ENCODE results near the gene MSH2. TPM values are rescaled to one million over a fixed set of nuclear protein-coding genes. Genes with fewer than 3 reads are reported as not detected.
A peak's percentile ranks its signal among the peaks of the same experiment; 100 is the strongest.
"Not testable (repeated sequence)": the region's sequence is repeated elsewhere in the genome, so short reads cannot be mapped to it uniquely, and the experiment has no call there.

Gene MSH2
- 10 to 100 TPM; 30.9 to 43.5 TPM for total RNA-seq

DNA sequence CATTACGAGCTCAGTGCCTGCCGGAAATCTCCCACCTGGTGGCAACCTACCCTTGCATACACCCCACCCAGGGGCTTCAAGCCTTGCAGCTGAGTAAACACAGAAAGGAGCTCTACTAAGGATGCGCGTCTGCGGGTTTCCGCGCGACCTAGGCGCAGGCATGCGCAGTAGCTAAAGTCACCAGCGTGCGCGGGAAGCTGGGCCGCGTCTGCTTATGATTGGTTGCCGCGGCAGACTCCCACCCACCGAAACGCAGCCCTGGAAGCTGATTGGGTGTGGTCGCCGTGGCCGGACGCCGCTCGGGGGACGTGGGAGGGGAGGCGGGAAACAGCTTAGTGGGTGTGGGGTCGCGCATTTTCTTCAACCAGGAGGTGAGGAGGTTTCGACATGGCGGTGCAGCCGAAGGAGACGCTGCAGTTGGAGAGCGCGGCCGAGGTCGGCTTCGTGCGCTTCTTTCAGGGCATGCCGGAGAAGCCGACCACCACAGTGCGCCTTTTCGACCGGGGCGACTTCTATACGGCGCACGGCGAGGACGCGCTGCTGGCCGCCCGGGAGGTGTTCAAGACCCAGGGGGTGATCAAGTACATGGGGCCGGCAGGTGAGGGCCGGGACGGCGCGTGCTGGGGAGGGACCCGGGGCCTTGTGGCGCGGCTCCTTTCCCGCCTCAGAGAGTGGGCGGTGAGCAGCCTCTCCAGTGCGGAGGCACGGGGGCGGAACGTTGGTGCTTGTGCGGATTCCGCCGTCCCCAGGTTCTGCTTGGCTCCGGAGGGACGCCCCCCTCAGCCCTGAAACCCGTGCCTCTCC is at the start of gene MSH2:
TSS of gene MSH2 (plus strand) at position 352 of the 804 bp plus-strand sequence. CDS start at position 388, 36 bp downstream.
- H3K36me3 Mint-ChIP-seq, result peaks cover 7% of the 10 kb centered on the region
- peak within 1 kb of the TSS; percentile 87 to 93 for H3K27ac Mint-ChIP-seq
- peak; percentile 95 for DNase-seq (ENCODE audit: low spot score)
- H3K9me3 Mint-ChIP-seq, result no peaks in the 10 kb centered on the region
- peak; percentile 98 to 99 for ATAC-seq
- H3K27me3 Mint-ChIP-seq, result no peaks in the 10 kb centered on the region
- H3K4me3 Mint-ChIP-seq, result peak within 1 kb of the TSS; percentile 97
- peaks cover 32 to 37% of the 10 kb centered on the region in 2 donors for H3K4me1 Mint-ChIP-seq (ENCODE audit: low read depth in 2 of 2)

DNA sequence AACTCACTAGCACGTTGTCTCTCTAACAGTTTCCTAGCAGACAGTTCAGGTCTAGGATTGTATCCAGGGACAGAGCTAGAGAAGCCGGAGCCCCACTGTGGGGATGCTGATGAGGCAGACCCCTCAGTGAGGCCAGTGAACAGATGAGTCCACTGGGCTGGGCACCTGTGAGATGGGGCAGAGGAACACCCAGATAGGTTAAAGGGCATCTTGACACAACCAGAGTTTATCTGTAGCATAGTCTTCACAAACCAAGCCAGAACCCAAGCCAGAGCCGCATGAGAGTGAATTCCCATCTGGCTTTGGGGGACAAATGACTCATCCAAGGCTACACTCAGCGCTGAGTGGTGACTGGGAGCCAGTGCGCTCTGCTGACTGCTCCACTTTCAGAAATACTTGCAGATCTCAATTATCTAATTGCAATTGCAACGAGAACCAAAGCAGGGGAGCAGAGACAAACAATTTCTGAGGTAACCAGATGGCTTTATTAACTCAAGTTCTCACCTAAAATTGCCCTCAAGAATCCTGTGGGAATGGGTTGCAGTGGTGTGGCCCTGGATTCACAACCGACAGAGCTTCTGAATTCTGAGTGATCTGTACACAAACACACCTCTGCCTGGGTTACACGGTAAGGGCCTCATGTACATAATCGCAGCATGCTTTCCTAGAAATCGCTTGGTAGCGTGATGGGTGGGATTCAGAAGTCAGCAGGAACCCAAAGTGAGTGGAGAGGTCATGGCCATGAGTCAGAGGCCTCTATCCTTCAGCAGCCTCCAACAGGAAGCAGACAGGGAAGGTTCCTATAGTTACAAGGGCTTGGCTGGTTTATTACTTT is 48.7 kb upstream of the MSH2 start:
- no peak for DNase-seq (ENCODE audit: low spot score)
- H3K9me3 Mint-ChIP-seq, result no peaks in the 10 kb centered on the region
- no peak overlapping the region for H3K27ac Mint-ChIP-seq
- H3K4me3 Mint-ChIP-seq, result no peak overlapping the region
- no peaks in the 10 kb centered on the region for H3K36me3 Mint-ChIP-seq
- no peaks in the 10 kb centered on the region for H3K4me1 Mint-ChIP-seq (ENCODE audit: low read depth in 2 of 2)
- H3K27me3 Mint-ChIP-seq, result peaks cover 0 to 3% of the 10 kb centered on the region in 2 donors
- ATAC-seq, result peak in 1 of 2 donors; percentile 28

DNA sequence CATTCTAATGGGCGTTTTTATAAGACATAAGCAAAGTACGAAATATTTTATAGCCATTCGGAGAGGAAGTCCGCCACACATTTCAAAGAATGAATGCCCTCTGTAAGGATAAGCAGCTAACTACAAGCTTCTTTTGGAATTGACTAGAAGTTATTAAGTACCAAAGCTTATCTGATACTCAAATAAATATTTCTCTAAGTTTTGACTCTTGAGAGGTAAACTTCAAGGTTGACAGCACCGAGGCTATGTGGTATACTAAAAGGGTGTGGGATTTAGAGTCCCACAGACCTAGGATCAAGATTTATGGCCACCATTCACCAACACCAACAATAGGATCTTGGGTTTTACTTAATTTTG is 48.1 kb upstream of the MSH2 start:
- Mint-ChIP-seq H3K4me1 (ENCODE audit: low read depth in 2 of 2) (no peaks in the 10 kb centered on the region), H3K27me3 (peaks cover 4 to 6% of the 10 kb centered on the region in 2 donors), H3K4me3 (no peak overlapping the region), H3K27ac (no peak overlapping the region), H3K36me3 (no peaks in the 10 kb centered on the region), H3K9me3 (no peaks in the 10 kb centered on the region)
- DNase-seq (ENCODE audit: low spot score), result no peak
- no peak for ATAC-seq

DNA sequence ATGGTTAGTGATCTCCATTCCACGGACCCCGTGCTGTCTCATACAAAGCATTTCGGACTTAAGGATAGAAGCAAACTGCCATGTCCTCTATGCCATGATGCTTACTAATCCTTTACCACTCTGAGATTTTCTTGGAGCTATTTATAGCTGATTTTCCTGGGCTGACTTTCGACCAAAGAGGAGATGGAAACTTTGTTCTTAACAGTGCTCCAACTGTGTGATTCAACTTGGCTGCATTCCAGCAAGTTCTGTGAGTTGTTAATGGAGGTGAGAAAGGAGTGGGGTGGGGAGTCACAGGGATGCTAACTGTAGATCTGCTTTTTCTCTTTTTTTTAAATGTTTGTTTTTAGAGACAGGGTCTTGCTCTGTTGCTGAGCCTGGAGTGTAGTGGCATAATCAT is 45.5 kb upstream of the MSH2 start:
- Mint-ChIP-seq H3K27ac (no peak overlapping the region), H3K27me3 (peaks cover 4 to 6% of the 10 kb centered on the region in 2 donors), H3K9me3 (no peaks in the 10 kb centered on the region), H3K36me3 (no peaks in the 10 kb centered on the region), H3K4me1 (ENCODE audit: low read depth in 2 of 2) (no peaks in the 10 kb centered on the region), H3K4me3 (no peak overlapping the region)
- ATAC-seq (no peak), DNase-seq (ENCODE audit: low spot score) (no peak)

DNA sequence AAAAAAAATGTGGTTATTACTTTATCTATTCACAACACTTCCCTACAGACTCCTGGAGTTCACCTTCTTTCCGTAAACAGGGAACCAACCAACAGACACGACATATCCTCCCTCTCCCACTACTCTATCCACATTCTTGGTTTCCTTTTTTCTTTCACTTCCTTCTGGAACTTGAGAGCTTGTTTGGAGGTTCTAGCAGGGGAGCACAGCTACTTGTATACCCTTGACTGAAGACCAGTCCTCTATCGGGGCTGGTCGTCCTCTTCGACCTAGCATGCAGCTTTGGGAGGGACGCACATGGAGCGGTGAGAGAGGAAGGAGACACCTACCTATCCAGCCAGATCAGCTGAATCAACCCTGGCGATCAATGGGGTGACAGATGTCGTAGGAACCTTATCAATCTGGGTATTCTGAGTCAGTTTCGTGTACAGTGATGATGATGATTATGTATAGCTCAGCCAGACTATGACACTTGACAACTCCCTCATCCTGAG is 43.5 kb upstream of the MSH2 start:
- Mint-ChIP-seq H3K4me1 (ENCODE audit: low read depth in 2 of 2) (no peaks in the 10 kb centered on the region), H3K36me3 (no peaks in the 10 kb centered on the region), H3K9me3 (no peaks in the 10 kb centered on the region), H3K27me3 (peaks cover 4 to 9% of the 10 kb centered on the region in 2 donors), H3K27ac (no peak overlapping the region), H3K4me3 (no peak overlapping the region)
- ATAC-seq (no peak), DNase-seq (ENCODE audit: low spot score) (no peak)

DNA sequence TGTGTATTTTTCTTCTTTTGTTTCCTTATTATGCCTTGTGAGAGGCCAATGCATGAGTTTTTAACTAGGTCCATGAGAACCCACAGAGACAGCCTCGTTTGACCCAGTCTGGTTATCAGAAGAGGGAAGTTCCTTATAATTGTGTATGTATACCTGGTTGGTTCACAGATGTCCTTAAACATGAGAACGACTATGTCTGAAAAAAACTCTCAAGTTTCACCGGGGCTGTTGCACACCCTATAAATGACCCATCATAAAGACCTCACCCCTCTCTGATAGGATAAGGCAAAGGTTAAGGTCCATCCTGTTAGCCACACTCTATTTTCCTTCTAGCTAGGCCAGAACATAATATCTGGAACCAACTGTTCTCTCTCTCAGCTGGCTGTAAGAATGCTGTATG is 42.7 kb upstream of the MSH2 start:
- no peak for ATAC-seq
- Mint-ChIP-seq H3K36me3 (no peaks in the 10 kb centered on the region), H3K9me3 (no peaks in the 10 kb centered on the region), H3K27ac (no peak overlapping the region), H3K27me3 (peaks cover 4 to 9% of the 10 kb centered on the region in 2 donors), H3K4me3 (no peak overlapping the region), H3K4me1 (ENCODE audit: low read depth in 2 of 2) (no peaks in the 10 kb centered on the region)
- no peak for DNase-seq (ENCODE audit: low spot score)

DNA sequence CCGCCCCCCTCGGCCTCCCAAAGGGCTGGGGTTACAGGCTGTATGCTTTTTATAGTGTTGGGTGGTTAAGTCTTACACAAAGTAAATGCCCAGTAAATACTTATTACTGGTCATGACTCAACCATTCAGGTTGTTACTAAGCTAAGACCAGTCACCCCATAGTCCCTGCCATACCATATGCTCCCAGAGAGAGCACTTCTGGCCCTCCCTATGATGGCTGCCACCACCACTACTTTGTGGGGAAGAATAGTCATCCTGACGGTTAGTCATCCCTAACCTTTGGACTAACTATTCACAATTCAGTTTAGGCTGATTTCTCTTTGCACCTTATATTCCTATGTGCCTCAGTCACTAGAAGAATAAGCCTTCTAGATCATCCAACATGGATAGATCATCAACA is 42.0 kb upstream of the MSH2 start:
- H3K36me3 Mint-ChIP-seq, result no peaks in the 10 kb centered on the region
- no peaks in the 10 kb centered on the region for H3K9me3 Mint-ChIP-seq

DNA sequence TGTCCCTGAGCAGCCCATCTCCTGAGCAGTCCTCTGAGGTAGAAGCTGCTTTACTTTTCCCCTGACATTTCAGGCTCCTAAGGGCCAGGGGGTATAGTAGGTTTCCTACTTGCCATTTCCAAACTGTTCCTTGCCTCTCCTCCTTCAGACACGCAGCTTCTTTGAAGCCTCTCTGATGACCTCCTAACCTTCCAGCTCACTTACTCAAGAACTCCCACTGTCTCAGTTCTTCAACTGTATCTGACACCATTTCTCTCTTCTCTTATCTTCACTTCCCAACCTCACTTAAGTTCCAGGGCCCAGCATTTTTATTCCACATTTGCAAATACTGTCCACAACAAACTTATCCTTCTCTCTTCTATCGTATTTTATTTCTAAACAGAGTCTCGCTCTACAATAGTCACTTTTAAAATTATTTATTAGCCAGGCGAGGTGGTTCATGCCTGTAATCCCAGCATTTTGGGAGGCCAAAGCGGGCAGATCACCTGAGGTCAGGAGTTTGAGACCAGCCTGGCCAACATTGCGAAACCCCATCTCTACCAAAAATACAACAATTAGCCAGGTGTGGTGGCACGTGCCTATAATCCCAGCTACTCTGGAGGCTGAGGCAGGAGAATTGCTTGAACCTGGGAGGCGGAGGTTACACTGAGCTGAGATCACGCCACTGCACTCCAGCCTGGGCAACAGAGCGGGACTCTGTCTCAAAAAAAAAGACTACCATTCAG is 41.3 kb upstream of the MSH2 start:
- not testable (repeated sequence) for H3K4me3 Mint-ChIP-seq; H3K9me3 Mint-ChIP-seq; DNase-seq (ENCODE audit: low spot score); H3K36me3 Mint-ChIP-seq; H3K4me1 Mint-ChIP-seq (ENCODE audit: low read depth in 2 of 2); H3K27ac Mint-ChIP-seq; H3K27me3 Mint-ChIP-seq; ATAC-seq

More for the DNA sequence above, 42.0 kb upstream of the MSH2 start:
- no peak overlapping the region for H3K4me3 Mint-ChIP-seq
- no peak overlapping the region for H3K27ac Mint-ChIP-seq
- H3K4me1 Mint-ChIP-seq (ENCODE audit: low read depth in 2 of 2), result no peaks in the 10 kb centered on the region
- DNase-seq (ENCODE audit: low spot score), result no peak
- peaks cover 4 to 9% of the 10 kb centered on the region in 2 donors for H3K27me3 Mint-ChIP-seq
- ATAC-seq, result no peak

DNA sequence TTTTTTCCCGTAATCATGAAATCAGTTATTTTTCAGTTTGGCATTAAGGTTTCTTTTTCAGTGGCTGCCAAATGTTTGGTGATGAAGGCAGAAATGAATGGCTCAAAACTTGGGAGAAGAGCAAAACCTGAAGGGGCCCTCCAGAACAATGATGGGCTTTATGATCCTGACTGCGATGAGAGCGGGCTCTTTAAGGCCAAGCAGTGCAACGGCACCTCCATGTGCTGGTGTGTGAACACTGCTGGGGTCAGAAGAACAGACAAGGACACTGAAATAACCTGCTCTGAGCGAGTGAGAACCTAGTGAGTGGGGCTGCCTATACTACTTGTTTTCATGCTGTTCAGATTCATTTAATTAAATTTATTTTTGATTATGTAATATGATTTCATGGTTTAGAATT is 29.2 kb upstream of the MSH2 start:
- no peak for ATAC-seq
- no peaks in the 10 kb centered on the region for H3K36me3 Mint-ChIP-seq
- peaks cover 0 to 2% of the 10 kb centered on the region in 2 donors for H3K4me1 Mint-ChIP-seq (ENCODE audit: low read depth in 2 of 2)
- H3K27me3 Mint-ChIP-seq, result peaks cover 15 to 24% of the 10 kb centered on the region in 2 donors
- no peak for DNase-seq (ENCODE audit: low spot score)
- H3K9me3 Mint-ChIP-seq, result no peaks in the 10 kb centered on the region
- H3K27ac Mint-ChIP-seq, result no peak overlapping the region
- H3K4me3 Mint-ChIP-seq, result no peak overlapping the region

DNA sequence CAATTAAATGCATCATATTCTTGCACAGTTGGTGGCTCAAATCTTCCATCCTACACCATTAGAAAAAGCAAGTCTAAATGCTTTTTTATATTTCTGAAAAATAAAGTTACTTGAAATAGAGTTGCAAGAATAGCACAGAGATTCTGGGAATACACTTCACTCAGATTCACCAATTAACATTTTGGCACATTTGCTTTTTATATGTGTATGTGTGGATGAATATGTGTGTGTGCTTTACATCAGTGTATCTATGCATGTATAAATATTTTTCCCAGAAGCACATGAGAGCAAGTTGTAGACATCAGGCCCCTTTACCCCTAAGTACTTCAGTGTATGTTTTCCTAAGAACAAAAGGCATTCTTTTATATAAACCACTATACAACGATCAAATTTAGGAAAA is 27.6 kb upstream of the MSH2 start:
- ATAC-seq, result no peak
- peaks cover 14 to 34% of the 10 kb centered on the region in 2 donors for H3K27me3 Mint-ChIP-seq

DNA sequence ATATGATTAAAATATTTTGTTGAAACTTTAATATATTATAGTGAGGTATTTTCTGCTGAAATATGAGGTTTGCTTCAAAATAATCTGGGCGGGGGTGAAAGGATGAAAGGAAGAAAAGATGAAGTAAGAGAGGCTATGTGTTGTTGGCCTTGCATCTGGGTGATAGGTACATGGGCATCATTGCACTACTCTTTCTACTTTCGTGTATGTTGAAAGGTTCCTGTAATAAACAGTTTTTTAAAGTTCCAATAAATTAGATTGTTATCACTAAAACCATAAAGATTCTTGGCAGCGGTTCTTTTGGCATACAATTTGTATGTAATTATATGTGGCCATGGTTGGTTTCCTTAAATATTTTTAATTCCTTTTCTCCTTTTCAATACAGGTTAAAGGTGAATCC is 23.6 kb upstream of the MSH2 start:
- no peaks in the 10 kb centered on the region for H3K4me1 Mint-ChIP-seq (ENCODE audit: low read depth in 2 of 2)
- H3K4me3 Mint-ChIP-seq, result no peak overlapping the region
- ATAC-seq, result no peak
- no peaks in the 10 kb centered on the region for H3K36me3 Mint-ChIP-seq
- DNase-seq (ENCODE audit: low spot score), result no peak
- no peaks in the 10 kb centered on the region for H3K9me3 Mint-ChIP-seq
- peaks cover 2 to 19% of the 10 kb centered on the region in 2 donors for H3K27me3 Mint-ChIP-seq
- H3K27ac Mint-ChIP-seq, result no peak overlapping the region

More for the DNA sequence above, 27.6 kb upstream of the MSH2 start:
- Mint-ChIP-seq H3K9me3 (no peaks in the 10 kb centered on the region), H3K36me3 (no peaks in the 10 kb centered on the region), H3K4me3 (no peak overlapping the region), H3K4me1 (ENCODE audit: low read depth in 2 of 2) (peaks cover 0 to 2% of the 10 kb centered on the region in 2 donors), H3K27ac (no peak overlapping the region)
- DNase-seq (ENCODE audit: low spot score), result no peak

DNA sequence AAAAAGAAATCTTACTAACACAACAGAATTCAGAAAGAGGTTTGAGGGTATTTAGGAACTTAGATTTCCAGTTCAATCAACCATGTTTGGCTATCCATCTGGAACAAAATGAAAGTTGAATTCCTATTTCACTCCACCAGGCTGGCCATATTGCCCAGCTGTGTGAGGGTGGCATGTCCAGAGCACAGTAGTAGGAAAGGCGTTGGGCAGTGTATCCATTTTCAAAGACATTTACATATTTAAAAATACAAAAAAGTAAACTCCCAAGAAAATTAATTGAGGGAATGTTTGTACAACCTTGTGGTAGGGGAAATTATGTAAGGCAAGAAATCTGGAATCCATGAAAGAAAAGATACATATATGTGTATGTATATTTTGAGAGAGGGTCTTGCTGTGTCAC is 21.5 kb upstream of the MSH2 start:
- H3K4me3 Mint-ChIP-seq, result no peak overlapping the region
- H3K9me3 Mint-ChIP-seq, result no peaks in the 10 kb centered on the region
- peaks cover 0 to 11% of the 10 kb centered on the region in 2 donors for H3K27me3 Mint-ChIP-seq
- no peak overlapping the region for H3K27ac Mint-ChIP-seq
- DNase-seq (ENCODE audit: low spot score), result no peak
- H3K4me1 Mint-ChIP-seq (ENCODE audit: low read depth in 2 of 2), result no peaks in the 10 kb centered on the region
- no peaks in the 10 kb centered on the region for H3K36me3 Mint-ChIP-seq
- no peak for ATAC-seq

DNA sequence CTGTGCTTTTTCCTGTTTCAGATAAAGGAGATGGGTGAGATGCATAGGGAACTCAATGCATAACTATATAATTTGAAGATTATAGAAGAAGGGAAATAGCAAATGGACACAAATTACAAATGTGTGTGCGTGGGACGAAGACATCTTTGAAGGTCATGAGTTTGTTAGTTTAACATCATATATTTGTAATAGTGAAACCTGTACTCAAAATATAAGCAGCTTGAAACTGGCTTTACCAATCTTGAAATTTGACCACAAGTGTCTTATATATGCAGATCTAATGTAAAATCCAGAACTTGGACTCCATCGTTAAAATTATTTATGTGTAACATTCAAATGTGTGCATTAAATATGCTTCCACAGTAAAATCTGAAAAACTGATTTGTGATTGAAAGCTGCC is 16.4 kb upstream of the MSH2 start:
- H3K4me1 Mint-ChIP-seq (ENCODE audit: low read depth in 2 of 2), result peaks cover 0 to 3% of the 10 kb centered on the region in 2 donors
- DNase-seq (ENCODE audit: low spot score) (no peak), ATAC-seq (no peak)
- H3K27me3 Mint-ChIP-seq, result peaks cover 18% of the 10 kb centered on the region in 2 donors
- no peak overlapping the region for H3K27ac Mint-ChIP-seq
- no peaks in the 10 kb centered on the region for H3K36me3 Mint-ChIP-seq
- H3K4me3 Mint-ChIP-seq, result no peak overlapping the region
- H3K9me3 Mint-ChIP-seq, result no peaks in the 10 kb centered on the region

Data from natural killer cell treated with Interleukin-12 subunit alpha and Interleukin-12 subunit beta and Interleukin-15 and Interleukin-18, amount 100 ng/mL, for 72 hours (primary cell).